Adrenal gland (tissue), 5 donors: ENCODE results near the gene RCOR3.

Source experiments
- CTCF ChIP-seq, 6 experiments: fragments of 450-650 bp in 4 of 6; fragments of 200-600 bp in 2 of 6; sonication (generic) in 1 of 6; IDR thresholded peaks; 1 replicate in 5 of 6; 2 replicates in 1 of 6; pipeline versions ENCODE4 v1.5.1 to v1.8.0; 2016 to 2021; ENCODE audit warnings: antibody characterized with exemption in 6 of 6, mild to moderate bottlenecking in 2 of 6, moderate library complexity in 1 of 6
- POLR2A ChIP-seq, 2 donors: fragments of 450-650 bp; IDR thresholded peaks; one replicate each; pipeline ENCODE4 v1.6.1; 2017; ENCODE audit warnings: antibody characterized with exemption in 2 of 2, mild to moderate bottlenecking in 2 of 2, moderate library complexity in 1 of 2
- donor health status: DM: no; HTN: no; CAD: no.

GRCh38 chr1:211345719-211346118, 86.6 kb downstream of the RCOR3 start:
- no peak for TF ChIP-seq CTCF (IDR thresholded peaks at IDR 0.05)
- TF ChIP-seq POLR2A (IDR thresholded peaks at IDR 0.05) = no peak
